ENCODE measurements around the gene STXBP6.

GRCh38 chr14:24802236-24802635 lies 247.7 kb downstream of the STXBP6 start:
- no peak for TF ChIP-seq POLR2AphosphoS5 (IDR thresholded peaks at IDR 0.05; ENCODE audit: low read depth)
- no peak for TF ChIP-seq CTCF (conservative IDR thresholded peaks at IDR 0.05; ENCODE audit: low read depth in 2 of 2)
- no peak for TF ChIP-seq EZH2 (IDR thresholded peaks at IDR 0.05; ENCODE audit: low read depth, unreplicated experiment)
- no peak for TF ChIP-seq EZH2phosphoT487 (IDR thresholded peaks at IDR 0.05; ENCODE audit: unreplicated experiment)
- no peak for TF ChIP-seq STAT1 (IDR thresholded peaks at IDR 0.05; ENCODE audit: unreplicated experiment)
- TF ChIP-seq REST (IDR thresholded peaks at IDR 0.05; ENCODE audit: unreplicated experiment): no peak
- no peak for TF ChIP-seq ZNF462 (CRISPR knock-in tag; IDR thresholded peaks at IDR 0.05)
- TF ChIP-seq JUNB (IDR thresholded peaks at IDR 0.05; ENCODE audit: unreplicated experiment): no peak

Data from GM23338 (cell line).